GM12878 (cell line): Measurements from ENCODE around the gene RNF13. TPM values are rescaled to one million over a fixed set of nuclear protein-coding genes. Genes with fewer than 3 reads are reported as not detected.

ENCODE experiments used
- ATAC-seq: fragments of 200-7000 bp; cut with Tn5 transposase; 3 replicates; pipeline ENCODE4 v1.9.1; 2020; ENCODE audit warnings: mild to moderate bottlenecking, moderate library complexity
- BruUV-seq: library from RNA; stranded (reverse); fragments of 400-500 nt; replicated peaks from 2 replicates; lab custom pipeline; 2021; lab: Mats Ljungman, UMichigan
- CTCF ChIA-PET: fragments of 300-600 bp; sonication (Branson Sonifier 250); formaldehyde crosslinking; extraction: SDS; loops from one replicate; lab custom pipeline; 2021; ENCODE audit warnings: inconsistent platforms; lab: Yijun Ruan, JAX
- POLR2A ChIA-PET: fragments of 350-600 bp; formaldehyde crosslinking; extraction: SDS; loops from one replicate; lab custom pipeline; 2021; ENCODE audit warnings: inconsistent platforms; lab: Charles Lee
- RAD21 ChIA-PET: fragments of 300-600 bp; sonication (Branson Sonifier 250); formaldehyde crosslinking; loops from one replicate; lab custom pipeline; 2023; ENCODE audit warnings: antibody characterized with exemption; ENCODE audit not compliant: unreplicated experiment; lab: Charles Lee
- SMC1A ChIA-PET: fragments of 300-600 bp; sonication (Branson Sonifier 250); formaldehyde crosslinking; loops from one replicate; lab custom pipeline; 2023; ENCODE audit not compliant: unreplicated experiment, uncharacterized antibody; lab: Charles Lee
- DNase-seq: peaks from one replicate; pipeline ENCODE4 v3.0.0-alpha.2; 2011; ENCODE audit warnings: low read depth, low spot score
- FAIRE-seq: peaks from 3 replicates; lab custom pipeline; 2011; peaks lifted over from hg19 to GRCh38; lab: Jason Lieb, UNC
- H2AFZ ChIP-seq: 2 replicates; pipeline ENCODE4 v1.6.0; 2011; ENCODE audit warnings: low read depth, low read length, control low read depth; ENCODE audit not compliant: control insufficient read depth
- H3K27ac ChIP-seq: 2 replicates; pipeline ENCODE4 v1.5.1; 2011; ENCODE audit warnings: control low read depth; ENCODE audit not compliant: control insufficient read depth, insufficient read depth
- H3K27me3 ChIP-seq, 2 experiments: replicated peaks in 1 of 2; 2 replicates each; pipeline versions ENCODE4 v1.6.0 to v1.6.1; 2011; ENCODE audit warnings: low read length in 1 of 2; ENCODE audit not compliant: control insufficient read depth in 2 of 2, insufficient read depth in 2 of 2
- H3K36me3 ChIP-seq, 2 experiments: 2 replicates each; pipeline ENCODE4 v1.5.1; 2011; ENCODE audit warnings: low read length in 1 of 2; ENCODE audit not compliant: control insufficient read depth in 2 of 2, insufficient read depth in 2 of 2
- H3K4me1 ChIP-seq: 2 replicates; pipeline ENCODE4 v1.6.1; 2011; ENCODE audit warnings: mild to moderate bottlenecking, low read length, moderate library complexity, mixed read lengths; ENCODE audit not compliant: control insufficient read depth, insufficient read depth
- H3K4me2 ChIP-seq: 2 replicates; pipeline ENCODE4 v1.6.0; 2011; ENCODE audit warnings: control low read depth; ENCODE audit not compliant: control insufficient read depth, insufficient read depth
- H3K4me3 ChIP-seq: fragments of 200-600 bp; sonication (generic); 2 replicates; pipeline ENCODE4 v1.5.1; 2016
- H3K79me2 ChIP-seq: 2 replicates; pipeline ENCODE4 v1.6.0; 2011; ENCODE audit warnings: low read length; ENCODE audit not compliant: control insufficient read depth, insufficient read depth
- H3K9ac ChIP-seq: 2 replicates; pipeline ENCODE4 v1.8.0; 2011; ENCODE audit warnings: low read length, control low read depth, mixed read lengths; ENCODE audit not compliant: control insufficient read depth, insufficient read depth
- H3K9me3 ChIP-seq: replicated peaks from 3 replicates; pipeline ENCODE4 v1.5.1; 2011; ENCODE audit warnings: mild to moderate bottlenecking, low read length; ENCODE audit not compliant: control insufficient read depth, insufficient read depth
- H4K20me1 ChIP-seq: 2 replicates; pipeline ENCODE4 v1.6.0; 2011; ENCODE audit not compliant: control insufficient read depth, insufficient read depth
- CHD1 ChIP-seq: IDR thresholded peaks from 2 replicates; pipeline ENCODE4 v1.6.1; 2012; ENCODE audit warnings: low read depth, low read length, improper control_type of control experiment
- GABPA ChIP-seq: IDR thresholded peaks from 2 replicates; pipeline ENCODE4 v1.6.1; 2014; ENCODE audit warnings: antibody characterized with exemption, low read depth, mild to moderate bottlenecking, inconsistent platforms
- HDAC2 ChIP-seq: fragments of 200-600 bp; sonication (generic); IDR thresholded peaks from 2 replicates; pipeline ENCODE4 v1.6.1; 2017
- KAT2A ChIP-seq: conservative IDR thresholded peaks from 2 replicates; pipeline ENCODE4 v1.6.1; 2011; ENCODE audit warnings: low read depth, low read length; ENCODE audit not compliant: control insufficient read depth
- NBN ChIP-seq: fragments of 450-650 bp; IDR thresholded peaks from 2 replicates; pipeline ENCODE4 v1.6.1; 2016
- POLR2A ChIP-seq: IDR thresholded peaks from 2 replicates; pipeline ENCODE4 v1.6.1; 2011; ENCODE audit warnings: low read depth, mild to moderate bottlenecking, low read length
- POLR2AphosphoS5 ChIP-seq: IDR thresholded peaks from 2 replicates; pipeline ENCODE4 v1.6.1; 2011; ENCODE audit warnings: mild to moderate bottlenecking, low read length, inconsistent platforms
- RAD21 ChIP-seq: IDR thresholded peaks from 2 replicates; pipeline ENCODE4 v1.6.1; 2011; ENCODE audit warnings: mild to moderate bottlenecking, low read depth, low read length, moderate library complexity; ENCODE audit not compliant: insufficient read depth
- SMAD5 ChIP-seq: IDR thresholded peaks from 2 replicates; pipeline ENCODE4 v1.6.1; 2016; ENCODE audit warnings: antibody characterized with exemption, low read depth
- SUPT20H ChIP-seq: IDR thresholded peaks from 2 replicates; pipeline ENCODE4 v1.6.1; 2011; ENCODE audit warnings: low read depth, mild to moderate bottlenecking, low read length, moderate library complexity, borderline replicate concordance; ENCODE audit not compliant: control insufficient read depth
- TCF3 ChIP-seq: IDR thresholded peaks from 2 replicates; pipeline ENCODE4 v1.6.1; 2012; ENCODE audit warnings: low read depth, mild to moderate bottlenecking, low read length, borderline replicate concordance; ENCODE audit not compliant: insufficient read depth
- ZBED1 ChIP-seq: IDR thresholded peaks from 2 replicates; pipeline ENCODE4 v1.6.1; 2016; ENCODE audit warnings: borderline replicate concordance
- ZNF384 ChIP-seq: IDR thresholded peaks from 2 replicates; pipeline ENCODE4 v1.6.1; 2012; ENCODE audit warnings: low read depth, mild to moderate bottlenecking, low read length, improper control_type of control experiment, borderline replicate concordance
- WGBS: methylation state at CpG from one replicate; pipeline ENCODE4 v1.1.6; 2016; ENCODE audit warnings: low lambda C conversion rate; ENCODE audit not compliant: insufficient replicate concordance, insufficient coverage; ENCODE audit errors: missing lambda C conversion rate; 5-methylcytosine and 5-hydroxymethylcytosine counted together
- in situ Hi-C: fragments of 300-500 bp; cut with MboI; formaldehyde crosslinking; loops from 9 replicates; pipeline ENCODE4 v1.14.3; 2018; ENCODE audit warnings: mixed read lengths
- intact Hi-C: fragments of 100-400 bp; cut with micrococcal nuclease; formaldehyde crosslinking; loops from one replicate; pipeline ENCODE4 v1.14.2; 2022; ENCODE audit not compliant: unreplicated experiment
- polyA plus RNA-seq, 11 experiments: library from polyadenylated mRNA; depleted of rRNA in 4 of 11; unstranded in 6 of 11; stranded (reverse) in 5 of 11; fragments of >200 nt; fragmentation: Nextera tagmentation in 4 of 11; fragmentation: Illumina TruSeq in 1 of 11; extraction: Ambion mirVana in 4 of 11; extraction: Trizol in 1 of 11; gene quantifications; 1 replicate in 1 of 11; 2 replicates in 10 of 11; pipeline versions ENCODE4 v1.2.1 to v1.2.3, GENCODE V29; 2011 to 2016; ENCODE audit warnings: inconsistent platforms in 2 of 11, missing spikeins in 2 of 11, low read depth in 1 of 11
- total RNA-seq, 4 experiments: library from RNA; depleted of rRNA in 3 of 4; stranded (reverse); fragments of >200 nt in 3 of 4; fragmentation: Illumina TruSeq in 1 of 4; extraction: Trizol in 1 of 4; gene quantifications; 2 replicates each; pipeline versions ENCODE4 v1.2.1 to v1.2.3, GENCODE V29; 2013 to 2021
- TF ChIP-seq, protein P1 (sequence below): IDR thresholded peaks from 2 replicates; pipeline ENCODE4 v1.6.1; 2012; ENCODE audit warnings: improper control_type of control experiment, low read depth, low read length; ENCODE audit not compliant: insufficient replicate concordance
- TF ChIP-seq, protein P2 (sequence below): IDR thresholded peaks from 2 replicates; pipeline ENCODE4 v1.6.1; 2011; ENCODE audit warnings: mild to moderate bottlenecking, low read depth, low read length, moderate library complexity; ENCODE audit not compliant: insufficient replicate concordance
- TF ChIP-seq, protein P3 (sequence below): fragments of 450-650 bp; IDR thresholded peaks from 2 replicates; pipeline ENCODE4 v1.6.1; 2018; ENCODE audit warnings: mild to moderate bottlenecking, low read depth, moderate library complexity; ENCODE audit not compliant: partially characterized antibody

Gene RNF13
- total and polyA plus RNA-seq, 10 of the 15 experiments (the other 5 are each of a cell fraction or from before 2014, with no cell fraction given): 18.9 to 73.4 (median 36.7) TPM

DNA sequence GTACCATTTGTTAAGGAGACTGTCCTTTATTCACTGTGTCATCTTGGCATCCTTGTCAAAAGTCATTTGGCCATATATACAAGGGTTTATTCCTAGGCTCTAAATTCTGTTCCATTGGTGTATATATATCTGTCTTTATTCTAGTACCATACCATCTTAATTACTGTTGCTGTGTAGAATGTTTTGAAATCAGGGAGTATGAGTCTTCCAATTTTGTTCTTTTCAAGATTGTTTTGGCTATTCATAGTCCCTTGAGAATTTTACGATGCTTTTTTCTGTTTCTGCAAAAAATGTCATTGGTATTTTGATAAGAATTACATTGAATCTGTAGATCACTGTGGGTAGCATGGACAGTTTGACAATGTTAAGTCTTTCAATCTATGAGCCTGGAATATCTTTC lies 128.9 kb downstream of the RNF13 start:
- ChIA-PET RAD21 (no interaction called here), SMC1A (interaction anchor here (1.3 kb wide), 1 partner anchor 16 kb away, joined by 4 read pairs; no protein-coding TSS in a partner anchor), CTCF (interaction anchor here (1.5 to 1.8 kb wide), 2 partner anchors 9 to 242 kb away, joined by 3 to 7 read pairs; no protein-coding TSS in a partner anchor), POLR2A (no interaction called here)
- H3K27me3 ChIP-seq: no peaks in the 10 kb centered on the region
- in situ Hi-C loops: no loop called here
- ATAC-seq: no peak
- H3K4me1 ChIP-seq: no peaks in the 10 kb centered on the region
- peaks cover 5% of the 10 kb centered on the region; the same call in 2 of the 3 replicates for H3K9me3 ChIP-seq
- H3K4me3 ChIP-seq: no peak overlapping the region
- H3K27ac ChIP-seq: no peak overlapping the region
- H3K79me2 ChIP-seq: peaks cover 1% of the 10 kb centered on the region; the same call in 1 of the 2 replicates
- H4K20me1 ChIP-seq: no peaks in the 10 kb centered on the region
- BruUV-seq: no TSS peak
- no peak for FAIRE-seq
- no peaks in the 10 kb centered on the region for H3K36me3 ChIP-seq
- intact Hi-C loops: no loop called here
- H3K9ac ChIP-seq: no peak overlapping the region
- 96% methylated on average over 1 of the region's 1 CpG for WGBS
- DNase-seq: no peak
- no peak overlapping the region for H2AFZ ChIP-seq
- no peak overlapping the region for H3K4me2 ChIP-seq
- TF ChIP-seq NBN (no peak), RAD21 (no peak), GABPA (no peak), KAT2A (no peak), TCF3 (no peak), CHD1 (no peak), POLR2A (no peak), POLR2AphosphoS5 (no peak), HDAC2 (no peak), ZNF384 (no peak), SUPT20H (no peak), ZBED1 (no peak), SMAD5 (no peak)
- TF ChIP-seq, protein P1, sequence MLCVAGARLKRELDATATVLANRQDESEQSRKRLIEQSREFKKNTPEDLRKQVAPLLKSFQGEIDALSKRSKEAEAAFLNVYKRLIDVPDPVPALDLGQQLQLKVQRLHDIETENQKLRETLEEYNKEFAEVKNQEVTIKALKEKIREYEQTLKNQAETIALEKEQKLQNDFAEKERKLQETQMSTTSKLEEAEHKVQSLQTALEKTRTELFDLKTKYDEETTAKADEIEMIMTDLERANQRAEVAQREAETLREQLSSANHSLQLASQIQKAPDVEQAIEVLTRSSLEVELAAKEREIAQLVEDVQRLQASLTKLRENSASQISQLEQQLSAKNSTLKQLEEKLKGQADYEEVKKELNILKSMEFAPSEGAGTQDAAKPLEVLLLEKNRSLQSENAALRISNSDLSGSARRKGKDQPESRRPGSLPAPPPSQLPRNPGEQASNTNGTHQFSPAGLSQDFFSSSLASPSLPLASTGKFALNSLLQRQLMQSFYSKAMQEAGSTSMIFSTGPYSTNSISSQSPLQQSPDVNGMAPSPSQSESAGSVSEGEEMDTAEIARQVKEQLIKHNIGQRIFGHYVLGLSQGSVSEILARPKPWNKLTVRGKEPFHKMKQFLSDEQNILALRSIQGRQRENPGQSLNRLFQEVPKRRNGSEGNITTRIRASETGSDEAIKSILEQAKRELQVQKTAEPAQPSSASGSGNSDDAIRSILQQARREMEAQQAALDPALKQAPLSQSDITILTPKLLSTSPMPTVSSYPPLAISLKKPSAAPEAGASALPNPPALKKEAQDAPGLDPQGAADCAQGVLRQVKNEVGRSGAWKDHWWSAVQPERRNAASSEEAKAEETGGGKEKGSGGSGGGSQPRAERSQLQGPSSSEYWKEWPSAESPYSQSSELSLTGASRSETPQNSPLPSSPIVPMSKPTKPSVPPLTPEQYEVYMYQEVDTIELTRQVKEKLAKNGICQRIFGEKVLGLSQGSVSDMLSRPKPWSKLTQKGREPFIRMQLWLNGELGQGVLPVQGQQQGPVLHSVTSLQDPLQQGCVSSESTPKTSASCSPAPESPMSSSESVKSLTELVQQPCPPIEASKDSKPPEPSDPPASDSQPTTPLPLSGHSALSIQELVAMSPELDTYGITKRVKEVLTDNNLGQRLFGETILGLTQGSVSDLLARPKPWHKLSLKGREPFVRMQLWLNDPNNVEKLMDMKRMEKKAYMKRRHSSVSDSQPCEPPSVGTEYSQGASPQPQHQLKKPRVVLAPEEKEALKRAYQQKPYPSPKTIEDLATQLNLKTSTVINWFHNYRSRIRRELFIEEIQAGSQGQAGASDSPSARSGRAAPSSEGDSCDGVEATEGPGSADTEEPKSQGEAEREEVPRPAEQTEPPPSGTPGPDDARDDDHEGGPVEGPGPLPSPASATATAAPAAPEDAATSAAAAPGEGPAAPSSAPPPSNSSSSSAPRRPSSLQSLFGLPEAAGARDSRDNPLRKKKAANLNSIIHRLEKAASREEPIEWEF: no peak
- TF ChIP-seq, protein P2, sequence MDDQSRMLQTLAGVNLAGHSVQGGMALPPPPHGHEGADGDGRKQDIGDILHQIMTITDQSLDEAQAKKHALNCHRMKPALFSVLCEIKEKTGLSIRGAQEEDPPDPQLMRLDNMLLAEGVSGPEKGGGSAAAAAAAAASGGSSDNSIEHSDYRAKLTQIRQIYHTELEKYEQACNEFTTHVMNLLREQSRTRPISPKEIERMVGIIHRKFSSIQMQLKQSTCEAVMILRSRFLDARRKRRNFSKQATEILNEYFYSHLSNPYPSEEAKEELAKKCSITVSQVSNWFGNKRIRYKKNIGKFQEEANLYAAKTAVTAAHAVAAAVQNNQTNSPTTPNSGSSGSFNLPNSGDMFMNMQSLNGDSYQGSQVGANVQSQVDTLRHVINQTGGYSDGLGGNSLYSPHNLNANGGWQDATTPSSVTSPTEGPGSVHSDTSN: no peak
- TF ChIP-seq, protein P3, sequence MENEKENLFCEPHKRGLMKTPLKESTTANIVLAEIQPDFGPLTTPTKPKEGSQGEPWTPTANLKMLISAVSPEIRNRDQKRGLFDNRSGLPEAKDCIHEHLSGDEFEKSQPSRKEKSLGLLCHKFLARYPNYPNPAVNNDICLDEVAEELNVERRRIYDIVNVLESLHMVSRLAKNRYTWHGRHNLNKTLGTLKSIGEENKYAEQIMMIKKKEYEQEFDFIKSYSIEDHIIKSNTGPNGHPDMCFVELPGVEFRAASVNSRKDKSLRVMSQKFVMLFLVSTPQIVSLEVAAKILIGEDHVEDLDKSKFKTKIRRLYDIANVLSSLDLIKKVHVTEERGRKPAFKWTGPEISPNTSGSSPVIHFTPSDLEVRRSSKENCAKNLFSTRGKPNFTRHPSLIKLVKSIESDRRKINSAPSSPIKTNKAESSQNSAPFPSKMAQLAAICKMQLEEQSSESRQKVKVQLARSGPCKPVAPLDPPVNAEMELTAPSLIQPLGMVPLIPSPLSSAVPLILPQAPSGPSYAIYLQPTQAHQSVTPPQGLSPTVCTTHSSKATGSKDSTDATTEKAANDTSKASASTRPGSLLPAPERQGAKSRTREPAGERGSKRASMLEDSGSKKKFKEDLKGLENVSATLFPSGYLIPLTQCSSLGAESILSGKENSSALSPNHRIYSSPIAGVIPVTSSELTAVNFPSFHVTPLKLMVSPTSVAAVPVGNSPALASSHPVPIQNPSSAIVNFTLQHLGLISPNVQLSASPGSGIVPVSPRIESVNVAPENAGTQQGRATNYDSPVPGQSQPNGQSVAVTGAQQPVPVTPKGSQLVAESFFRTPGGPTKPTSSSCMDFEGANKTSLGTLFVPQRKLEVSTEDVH: no peak
